Muscle layer of duodenum (tissue), 2 donors: ENCODE results near the gene PIK3R6.

Experiments used
- H3K27ac ChIP-seq: one replicate; pipeline ENCODE4 v1.7.0; 2013; ENCODE audit warnings: mild to moderate bottlenecking, low read length
- H3K27me3 ChIP-seq: one replicate; pipeline ENCODE4 v1.7.0; 2013; ENCODE audit warnings: low read depth, mild to moderate bottlenecking, control low read depth, low read length
- H3K36me3 ChIP-seq, 2 donors: one replicate each; pipeline ENCODE4 v1.7.0; 2013; ENCODE audit warnings: low read length in 2 of 2, control low read depth in 1 of 2, mild to moderate bottlenecking in 1 of 2; ENCODE audit not compliant: insufficient read depth in 2 of 2, control insufficient read depth in 1 of 2
- H3K4me1 ChIP-seq, 2 donors: one replicate each; pipeline ENCODE4 v1.7.0; 2013; ENCODE audit warnings: low read length in 2 of 2, mild to moderate bottlenecking in 2 of 2, control low read depth in 1 of 2, moderate library complexity in 1 of 2; ENCODE audit not compliant: insufficient read depth in 2 of 2, control insufficient read depth in 1 of 2
- H3K4me3 ChIP-seq, 2 donors: one replicate each; pipeline ENCODE4 v1.7.0; 2013; ENCODE audit warnings: low read length in 2 of 2, low read depth in 1 of 2, mild to moderate bottlenecking in 1 of 2
- H3K9me3 ChIP-seq, 2 donors: one replicate each; pipeline ENCODE4 v1.7.0; 2013; ENCODE audit warnings: low read length in 2 of 2, control low read depth in 1 of 2, mild to moderate bottlenecking in 1 of 2; ENCODE audit not compliant: control insufficient read depth in 1 of 2
- donor health status: healthy.

PIK3R6 gene

GRCh38 chr17:8869114-8869815 is 1.8 kb upstream of the PIK3R6 start:
- no peaks in the 10 kb centered on the region for H3K4me1 ChIP-seq
- H3K36me3 ChIP-seq = no peaks in the 10 kb centered on the region
- H3K9me3 ChIP-seq = no peaks in the 10 kb centered on the region
- H3K27me3 ChIP-seq = no peaks in the 10 kb centered on the region
- no peak overlapping the region for H3K27ac ChIP-seq
- H3K4me3 ChIP-seq = no peak overlapping the region

DNA sequence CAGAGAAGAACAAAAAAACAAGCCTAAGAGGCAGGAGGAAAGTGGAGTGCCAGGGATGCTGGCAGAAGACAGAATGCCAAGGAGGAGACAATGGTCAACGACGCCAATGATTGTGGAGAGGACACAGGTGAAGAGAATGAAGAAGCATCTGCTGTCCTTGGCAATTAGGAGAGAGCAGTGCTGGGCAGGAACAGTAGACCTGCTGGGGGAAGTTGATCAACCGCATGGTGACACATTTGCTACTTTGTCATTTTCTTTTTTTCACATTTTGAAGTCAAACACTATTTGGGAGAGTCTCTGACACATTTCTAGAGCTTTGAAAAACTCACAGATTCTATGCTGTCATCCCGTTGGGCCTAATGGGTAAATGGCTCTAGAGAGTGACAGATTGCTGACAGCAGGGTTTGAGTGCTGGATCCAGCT is 1.1 kb upstream of the PIK3R6 start:
- Histone ChIP-seq H3K27me3 (no peaks in the 10 kb centered on the region), H3K36me3 (no peaks in the 10 kb centered on the region), H3K27ac (no peak overlapping the region), H3K4me3 (no peak overlapping the region), H3K9me3 (no peaks in the 10 kb centered on the region), H3K4me1 (no peaks in the 10 kb centered on the region)

DNA sequence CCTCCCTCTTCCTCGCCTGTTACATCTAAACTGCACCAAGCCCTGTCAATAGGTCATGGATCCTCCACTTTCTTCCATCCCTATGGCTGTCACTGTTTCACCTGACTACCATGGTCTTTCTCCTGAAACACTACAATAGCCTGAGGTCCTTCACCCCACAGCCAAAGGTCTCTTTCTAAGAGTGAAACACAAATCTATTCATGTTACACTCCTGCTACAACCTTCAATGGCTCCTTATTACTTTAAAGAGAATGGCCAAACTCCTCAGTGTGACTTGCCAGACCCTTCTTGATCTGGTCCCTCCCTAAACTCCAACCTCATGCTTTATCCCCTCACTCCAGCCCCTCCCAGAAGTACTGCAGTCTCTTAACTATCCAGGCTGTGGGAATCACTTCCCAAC is 618 bp upstream of the PIK3R6 start:
- Histone ChIP-seq H3K4me3 (no peak overlapping the region), H3K9me3 (no peaks in the 10 kb centered on the region), H3K27me3 (no peaks in the 10 kb centered on the region), H3K4me1 (no peaks in the 10 kb centered on the region), H3K36me3 (no peaks in the 10 kb centered on the region), H3K27ac (no peak overlapping the region)

- H3K4me3 ChIP-seq = no peak overlapping the region
- no peaks in the 10 kb centered on the region for H3K27me3 ChIP-seq
- no peaks in the 10 kb centered on the region for H3K9me3 ChIP-seq
- no peak overlapping the region for H3K27ac ChIP-seq
- no peaks in the 10 kb centered on the region for H3K36me3 ChIP-seq
- no peaks in the 10 kb centered on the region for H3K4me1 ChIP-seq
These were observed 1.7 kb downstream of the PIK3R6 start for GRCh38 chr17:8865811-8866210.

DNA sequence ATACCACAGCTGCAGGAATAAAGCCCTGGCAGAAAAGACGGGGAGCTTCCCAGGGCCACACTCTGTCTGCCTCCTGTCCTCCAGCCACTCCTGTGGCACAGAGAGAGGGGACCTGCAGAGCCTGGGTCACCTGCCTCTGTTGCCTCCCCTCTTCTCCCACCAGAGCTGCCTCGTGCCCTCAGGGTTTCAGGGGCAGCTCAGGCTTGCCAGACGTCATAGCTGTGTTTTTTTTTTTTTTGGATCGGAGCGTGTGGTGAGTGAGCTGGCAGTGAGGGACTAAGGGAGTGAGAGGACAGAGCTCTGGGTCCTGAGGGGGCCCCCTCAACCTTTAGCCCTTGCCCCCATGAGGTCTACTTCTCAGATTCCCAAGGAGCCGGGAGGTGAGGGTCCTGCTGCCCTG is 2.1 kb downstream of the PIK3R6 start:
- no peaks in the 10 kb centered on the region for H3K27me3 ChIP-seq
- no peak overlapping the region for H3K4me3 ChIP-seq
- H3K4me1 ChIP-seq = no peaks in the 10 kb centered on the region
- no peaks in the 10 kb centered on the region for H3K9me3 ChIP-seq
- no peak overlapping the region for H3K27ac ChIP-seq
- H3K36me3 ChIP-seq = no peaks in the 10 kb centered on the region

DNA sequence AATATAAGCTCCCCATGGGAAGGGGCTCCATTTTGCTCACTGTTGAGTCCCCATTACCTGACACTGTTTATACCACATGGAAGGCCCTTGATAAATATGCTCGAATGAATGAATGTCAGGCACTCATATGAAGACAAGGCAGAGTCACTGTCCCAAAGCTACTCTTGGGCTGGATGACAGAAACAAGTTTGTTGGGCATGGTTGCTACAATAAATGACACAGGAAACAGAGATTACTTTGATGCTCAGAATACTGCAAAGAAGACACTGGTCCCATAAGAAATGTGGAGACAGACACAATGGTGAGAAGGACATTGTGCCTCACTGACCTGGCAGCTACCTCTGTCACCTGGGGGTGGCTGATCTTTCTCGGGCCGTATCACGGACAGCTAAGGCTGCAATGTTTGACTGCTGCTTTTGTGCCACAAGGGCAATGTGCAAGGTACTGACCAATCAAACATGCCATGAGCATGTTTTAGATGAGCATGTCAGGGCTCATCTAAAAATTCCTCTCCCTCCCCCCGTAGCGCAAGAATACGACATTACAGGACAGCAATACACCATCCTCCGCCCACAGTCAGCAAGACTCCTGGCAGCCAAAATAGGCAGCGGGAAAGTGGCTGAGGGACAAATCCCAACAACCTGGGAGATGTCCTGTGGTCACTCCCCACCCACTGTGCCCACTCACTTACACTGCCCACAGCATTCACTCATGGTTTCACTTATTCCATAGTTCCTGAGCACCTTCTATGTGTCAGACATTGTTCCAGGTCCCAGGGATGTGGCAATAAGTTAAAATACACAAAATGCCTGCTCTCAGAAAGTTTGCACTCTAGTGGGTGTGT is 5.0 kb downstream of the PIK3R6 start:
- Histone ChIP-seq H3K27ac (no peak overlapping the region), H3K36me3 (no peaks in the 10 kb centered on the region), H3K4me1 (peaks cover 0 to 3% of the 10 kb centered on the region in 2 donors), H3K9me3 (no peaks in the 10 kb centered on the region), H3K27me3 (no peaks in the 10 kb centered on the region), H3K4me3 (no peak overlapping the region)

- Histone ChIP-seq H3K4me3 (no peak overlapping the region), H3K4me1 (peaks cover 0 to 3% of the 10 kb centered on the region in 2 donors), H3K27me3 (no peaks in the 10 kb centered on the region), H3K27ac (no peak overlapping the region), H3K36me3 (no peaks in the 10 kb centered on the region), H3K9me3 (no peaks in the 10 kb centered on the region)
These were observed 5.8 kb downstream of the PIK3R6 start for GRCh38 chr17:8861495-8862181.

DNA sequence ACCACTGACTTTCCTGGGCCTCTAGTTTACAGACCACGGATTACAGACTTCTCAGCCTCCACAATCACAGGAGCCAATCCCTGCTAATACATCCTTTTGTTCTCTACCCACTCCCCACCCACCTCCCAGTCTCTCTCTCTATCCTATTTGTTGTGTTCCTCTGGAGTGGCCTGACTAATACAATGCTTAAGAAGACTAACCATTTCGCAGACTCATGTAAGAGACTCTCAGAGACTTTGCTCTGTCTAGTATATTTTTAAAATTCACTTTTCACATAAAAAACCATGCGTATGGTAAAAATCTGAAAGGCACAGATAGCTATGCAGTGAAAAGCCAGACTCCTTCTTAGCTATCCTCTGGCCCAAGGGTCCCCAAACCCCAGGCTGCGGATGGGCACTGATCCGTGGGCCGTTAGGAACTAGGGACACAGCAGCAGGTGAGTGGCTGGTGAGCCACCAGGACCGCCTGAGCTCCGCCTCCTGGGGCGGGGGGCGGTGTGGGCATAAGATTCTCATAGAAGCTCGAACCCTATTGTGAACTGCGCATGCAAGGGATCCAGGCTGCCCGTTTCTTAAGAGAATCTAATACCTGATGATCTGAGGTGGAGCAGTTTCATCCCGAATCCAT is 7.6 kb downstream of the PIK3R6 start:
- no peaks in the 10 kb centered on the region for H3K27me3 ChIP-seq
- H3K36me3 ChIP-seq = no peaks in the 10 kb centered on the region
- peaks cover 0 to 3% of the 10 kb centered on the region in 2 donors for H3K4me1 ChIP-seq
- no peaks in the 10 kb centered on the region for H3K9me3 ChIP-seq
- no peak overlapping the region for H3K27ac ChIP-seq
- no peak overlapping the region for H3K4me3 ChIP-seq

DNA sequence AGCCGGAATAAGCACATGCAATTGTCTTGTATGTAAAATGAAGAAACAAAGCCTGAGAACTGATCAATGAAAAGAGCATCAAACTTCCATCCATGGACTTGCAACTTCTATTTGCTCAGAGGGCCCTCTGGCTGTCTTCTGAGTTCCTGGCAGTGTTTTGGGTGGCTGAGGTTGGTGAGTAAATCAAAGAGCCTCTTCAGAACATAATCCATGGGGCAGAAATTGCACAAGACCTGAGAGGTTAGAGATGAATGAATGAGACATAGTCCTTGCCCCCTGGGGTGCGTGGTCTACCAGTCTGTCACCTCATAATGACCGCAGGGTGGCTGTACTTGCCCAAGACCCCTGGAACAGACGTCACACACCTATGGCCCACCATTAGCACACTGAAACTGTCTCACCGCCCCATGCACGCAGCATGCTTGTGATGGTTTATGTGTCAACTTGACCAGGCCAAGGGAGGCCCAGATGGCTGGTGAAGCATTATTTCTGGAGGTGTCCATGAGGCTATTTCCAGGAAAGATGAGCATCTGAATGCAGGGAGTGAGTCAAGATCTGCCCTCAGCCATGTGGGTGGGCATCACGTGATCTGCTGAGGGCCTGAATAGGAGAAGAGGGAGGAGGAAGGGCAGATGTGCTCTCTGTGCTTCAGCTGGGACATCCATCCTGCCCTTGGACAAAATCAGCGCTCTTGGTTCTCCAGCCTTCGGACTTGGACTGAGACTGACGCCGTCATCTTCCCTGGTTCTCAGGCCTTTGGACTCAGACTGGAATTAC is 8.3 kb downstream of the PIK3R6 start:
- peaks cover 0 to 3% of the 10 kb centered on the region in 2 donors for H3K4me1 ChIP-seq
- no peaks in the 10 kb centered on the region for H3K36me3 ChIP-seq
- H3K9me3 ChIP-seq = no peaks in the 10 kb centered on the region
- H3K4me3 ChIP-seq = no peak overlapping the region
- H3K27me3 ChIP-seq = no peaks in the 10 kb centered on the region
- no peak overlapping the region for H3K27ac ChIP-seq

DNA sequence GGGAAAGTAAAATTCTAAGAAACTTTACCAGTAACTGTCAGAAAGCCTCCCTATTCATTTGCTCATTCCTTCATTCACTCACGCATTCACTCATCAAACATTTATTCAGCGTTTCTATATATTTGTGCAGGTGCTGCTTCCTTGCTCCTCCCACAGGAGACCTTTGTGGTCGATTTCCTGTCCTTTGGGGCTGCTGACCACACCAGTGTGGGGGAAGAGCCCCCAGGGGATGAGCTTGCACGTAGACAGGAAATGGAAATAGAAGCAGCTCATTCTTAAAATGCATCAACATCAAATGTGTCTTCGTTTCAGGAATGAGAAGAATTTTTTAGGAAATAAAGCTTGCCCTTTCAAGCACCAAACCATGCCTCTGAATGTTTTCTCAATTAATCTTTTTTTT is 9.6 kb downstream of the PIK3R6 start:
- no peaks in the 10 kb centered on the region for H3K36me3 ChIP-seq
- H3K27me3 ChIP-seq = no peaks in the 10 kb centered on the region
- H3K4me1 ChIP-seq = peaks cover 0 to 3% of the 10 kb centered on the region in 2 donors

More for the DNA sequence above, 9.6 kb downstream of the PIK3R6 start:
- Histone ChIP-seq H3K4me3 (no peak overlapping the region), H3K27ac (no peak overlapping the region), H3K9me3 (no peaks in the 10 kb centered on the region)
